Ecto neural progenitor cell (in vitro differentiated cells): Measurements from ENCODE around the gene EPM2A.
"Not testable (repeated sequence)": the region's sequence is repeated elsewhere in the genome, so short reads cannot be mapped to it uniquely, and the experiment has no call there.

ENCODE experiments used
- DNase-seq: peaks from one replicate; pipeline ENCODE4 v3.0.0-alpha.2; 2018; ENCODE audit warnings: low spot score

Gene EPM2A

DNA sequence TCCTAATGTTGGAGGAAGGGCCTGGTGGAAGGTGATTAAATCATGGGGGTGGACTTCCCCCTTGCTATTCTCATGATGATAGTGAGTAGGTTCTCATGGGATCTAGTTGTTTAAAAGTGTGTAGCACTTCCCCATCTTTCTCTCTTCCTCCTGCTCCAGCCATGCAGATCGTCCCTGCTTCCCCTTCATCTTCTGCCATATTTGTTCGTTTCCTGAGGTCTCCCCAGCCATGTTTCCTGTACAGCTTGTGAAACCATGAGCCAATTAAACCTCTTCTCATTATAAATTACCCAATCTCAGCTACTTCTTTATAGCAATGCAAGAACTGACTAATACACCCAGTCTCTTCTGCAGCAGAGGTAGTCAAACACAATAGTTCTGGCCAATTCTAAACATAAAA, 5.4 kb downstream of the EPM2A start:
- DNase-seq, result no peak

DNA sequence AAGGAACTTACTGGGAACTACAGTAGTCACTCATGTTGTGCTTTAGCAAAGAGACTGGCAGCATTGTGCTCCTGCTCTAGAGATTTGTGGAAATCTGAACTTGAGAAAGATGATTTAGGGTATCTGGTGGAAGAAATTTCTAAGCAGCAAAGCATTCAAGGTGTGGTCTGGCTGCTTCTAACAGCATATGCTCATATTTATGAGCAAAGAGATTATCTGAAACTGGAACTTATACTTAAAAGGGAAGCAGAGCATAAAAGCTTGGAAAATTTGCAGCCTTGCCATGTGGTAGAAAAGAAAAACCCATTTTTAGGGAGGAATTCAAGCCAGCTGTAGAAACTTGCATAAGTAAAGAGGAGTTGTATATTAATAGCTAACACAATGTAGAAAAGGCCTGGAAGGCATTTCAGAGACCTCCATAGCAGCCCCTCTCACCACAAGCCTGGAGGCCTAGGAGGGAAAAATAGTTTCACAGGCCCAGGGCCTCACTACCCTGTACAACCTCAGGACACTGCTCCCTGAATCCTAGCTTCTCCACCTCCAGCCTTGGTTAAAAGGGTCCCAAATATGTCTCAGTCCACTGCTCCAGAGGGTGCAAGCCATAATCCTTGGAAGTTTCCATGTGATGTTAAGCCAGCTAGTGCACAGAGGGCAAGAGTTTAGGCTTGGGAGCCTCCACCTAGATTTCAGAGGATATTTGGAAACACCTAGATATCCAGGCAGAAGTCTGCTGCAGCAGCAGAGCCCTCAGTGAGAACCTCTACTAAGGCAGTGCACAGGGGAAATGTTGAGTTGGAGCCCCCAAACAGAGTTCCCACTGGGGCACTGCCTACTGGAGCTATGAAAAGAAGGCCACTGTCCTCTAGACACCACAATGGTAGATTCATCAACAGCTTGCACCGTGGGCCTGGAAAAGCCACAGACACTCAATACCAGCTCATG, 6.6 kb downstream of the EPM2A start:
- no peak for DNase-seq

DNA sequence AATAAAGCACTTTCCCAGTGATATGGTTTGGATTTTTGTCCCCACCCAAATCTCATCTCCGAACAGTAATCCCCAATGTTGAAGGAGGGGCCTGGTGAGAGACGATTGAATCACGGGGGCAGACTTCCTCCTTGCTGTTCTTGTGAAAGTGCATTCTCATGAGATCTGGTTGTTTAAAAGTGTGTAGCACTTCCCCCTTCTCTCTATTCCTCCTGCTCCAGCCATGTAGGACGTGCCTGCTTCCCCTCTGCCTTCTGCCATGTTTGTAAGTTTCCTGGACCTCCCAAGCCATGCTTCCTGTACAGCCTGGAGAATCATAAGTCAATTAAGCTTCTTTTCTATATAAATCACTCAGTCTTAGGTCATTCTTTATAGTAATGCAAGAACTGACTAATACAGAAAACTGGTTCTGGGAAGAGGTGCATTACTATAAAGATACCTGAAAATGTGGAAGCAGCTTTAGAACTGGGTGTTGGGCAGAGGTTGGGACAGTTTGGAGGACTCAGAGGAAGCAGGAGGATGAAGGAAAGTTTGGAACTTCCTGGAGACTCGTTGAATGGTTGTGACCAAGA, 7.4 kb downstream of the EPM2A start:
- DNase-seq, result no peak

DNA sequence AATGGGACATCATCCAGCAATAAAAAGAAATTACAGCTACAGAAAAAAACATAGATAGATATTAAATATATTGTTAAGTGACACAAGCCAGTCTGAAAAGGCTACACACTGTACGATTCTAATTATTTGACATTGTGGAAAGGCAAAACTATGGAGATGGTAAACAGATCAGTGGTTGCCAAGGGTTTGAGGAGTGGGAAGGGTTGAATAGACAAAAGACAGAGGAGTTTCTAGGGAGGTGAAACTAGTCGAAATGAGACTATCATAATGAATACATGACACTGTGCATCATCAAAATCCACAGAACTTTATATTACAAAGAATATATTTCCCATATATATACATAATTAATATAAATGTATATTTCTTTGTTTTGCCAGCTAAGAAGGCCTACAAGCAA, 9.8 kb downstream of the EPM2A start:
- DNase-seq, result no peak

DNA sequence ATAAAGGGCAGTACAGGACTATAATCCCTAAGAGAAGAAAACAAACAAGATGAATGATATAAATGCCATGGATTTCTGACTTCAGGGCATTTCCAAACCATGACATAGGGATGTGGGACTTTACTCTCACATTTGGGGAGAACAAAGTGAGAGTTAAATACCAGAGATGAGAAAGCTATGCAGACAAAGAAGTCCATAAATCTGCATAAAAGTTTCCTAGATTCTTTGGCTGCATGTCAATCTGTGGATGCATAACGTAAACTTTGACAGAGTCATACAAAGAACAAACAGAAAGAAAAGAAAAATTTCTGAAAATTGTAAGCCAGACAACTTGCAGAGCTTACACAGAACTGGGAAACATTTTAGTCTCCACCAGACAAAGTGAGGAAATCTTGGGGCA, 11.7 kb downstream of the EPM2A start:
- DNase-seq, result no peak

DNA sequence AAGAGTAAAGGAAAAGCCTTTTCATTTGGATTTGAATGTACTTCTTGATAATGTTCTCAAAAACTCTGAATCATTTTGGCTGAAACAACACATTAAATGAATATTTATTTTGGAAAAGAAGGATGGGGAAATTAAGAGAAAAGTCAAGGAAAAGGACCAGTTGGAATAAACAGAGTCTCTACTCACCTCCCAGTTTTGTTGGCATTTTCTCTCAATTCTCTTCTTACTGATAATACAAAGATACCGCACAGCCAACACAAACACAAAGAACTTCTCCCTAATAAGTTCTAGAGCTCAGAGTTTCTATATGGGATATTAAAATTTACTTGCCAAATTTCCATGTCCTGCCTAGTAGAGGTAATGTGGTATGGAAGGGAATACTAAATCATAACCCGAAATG, 13.1 kb downstream of the EPM2A start:
- DNase-seq, result no peak

DNA sequence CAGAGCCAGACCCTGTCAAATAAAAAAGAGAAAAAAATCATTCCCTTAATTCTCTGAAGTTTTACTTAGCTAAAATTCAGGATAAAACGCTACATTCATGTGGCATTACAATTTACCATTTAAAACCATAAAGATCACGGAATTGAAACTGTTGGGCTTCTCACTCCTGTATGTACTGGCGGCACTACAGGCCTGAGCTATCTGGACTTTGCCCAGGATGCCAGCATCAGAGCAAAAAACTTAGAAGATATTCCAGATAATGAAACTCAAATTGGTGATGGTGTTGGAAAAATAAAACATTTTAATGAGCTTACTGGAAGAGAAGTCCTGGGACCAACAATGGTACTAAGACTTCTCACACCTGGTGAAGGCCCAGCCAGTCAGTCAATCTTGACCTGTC, 14.2 kb downstream of the EPM2A start:
- DNase-seq, result no peak

DNA sequence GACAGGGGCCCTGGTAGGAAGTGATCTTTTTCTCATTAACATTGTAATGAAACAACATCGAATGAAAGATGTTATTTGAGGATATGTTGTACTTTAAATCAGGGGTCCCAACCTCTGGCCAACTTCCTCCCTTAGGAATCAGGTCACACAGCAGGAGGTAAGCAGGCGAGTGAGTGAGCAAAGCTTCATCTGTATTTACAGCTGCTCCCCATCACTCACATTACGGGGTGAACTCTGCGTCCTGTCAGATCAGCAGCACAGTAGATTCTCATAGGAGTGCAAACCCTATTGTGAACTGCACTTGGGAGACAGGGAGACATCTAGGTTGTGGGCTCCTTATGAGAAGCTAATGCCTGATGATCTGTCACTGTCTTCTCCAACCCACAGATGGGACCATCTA, 19.9 kb downstream of the EPM2A start:
- no peak for DNase-seq

DNA sequence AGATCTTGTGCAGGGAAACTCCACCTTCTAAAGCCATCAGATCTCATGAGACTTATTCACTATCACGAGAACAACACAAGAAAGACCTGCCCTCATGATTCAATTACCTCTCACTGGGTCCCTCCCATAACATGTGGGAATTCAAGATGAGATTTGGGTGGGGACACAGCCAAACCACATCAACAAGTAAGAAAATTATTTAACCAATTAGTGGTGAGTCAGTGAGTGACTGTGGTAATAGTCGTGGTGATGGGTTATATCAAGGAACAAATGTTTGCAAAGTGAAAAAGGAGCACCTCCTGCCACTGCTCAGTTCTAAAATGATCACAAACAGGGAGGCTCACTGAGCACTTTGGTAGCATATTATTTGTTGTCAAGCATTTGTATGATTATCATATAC, 20.6 kb downstream of the EPM2A start:
- no peak for DNase-seq

DNA sequence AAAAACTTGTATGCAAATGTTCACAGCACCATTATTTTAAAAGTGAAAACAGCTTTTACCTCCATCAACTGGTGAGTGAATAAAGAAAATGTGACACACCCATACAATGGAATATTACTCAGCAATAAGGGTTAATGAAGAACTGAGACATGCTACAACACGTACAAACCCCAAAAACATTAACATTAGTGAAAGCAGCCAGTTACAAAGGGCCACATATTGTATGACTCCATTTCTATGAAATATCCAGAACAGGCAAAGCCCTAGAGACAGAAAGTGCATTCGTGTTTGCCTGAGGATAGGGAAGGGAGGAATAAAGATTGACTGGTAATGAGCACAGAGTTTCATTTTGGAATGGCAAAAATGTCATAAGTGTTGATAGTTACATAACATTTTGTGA, 21.5 kb downstream of the EPM2A start:
- no peak for DNase-seq

DNA sequence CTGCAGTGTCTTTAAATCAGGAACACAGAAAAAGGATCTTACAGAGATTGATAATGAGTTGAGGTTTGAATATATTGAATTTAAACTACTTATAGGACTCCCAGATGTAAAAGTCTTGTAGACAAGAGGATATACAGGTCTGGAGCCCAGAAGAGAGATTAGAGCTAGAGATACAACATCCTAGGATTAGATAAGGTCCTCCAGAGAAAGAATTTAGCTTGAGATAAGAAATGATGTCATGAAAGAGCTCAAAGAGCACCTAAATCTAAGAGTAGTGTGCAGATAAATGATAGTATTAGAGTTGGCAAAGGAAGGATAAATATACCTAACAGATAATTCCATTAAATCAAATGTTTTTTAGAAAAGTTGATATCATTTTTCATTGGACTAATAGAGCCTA, 23.9 kb downstream of the EPM2A start:
- no peak for DNase-seq

DNA sequence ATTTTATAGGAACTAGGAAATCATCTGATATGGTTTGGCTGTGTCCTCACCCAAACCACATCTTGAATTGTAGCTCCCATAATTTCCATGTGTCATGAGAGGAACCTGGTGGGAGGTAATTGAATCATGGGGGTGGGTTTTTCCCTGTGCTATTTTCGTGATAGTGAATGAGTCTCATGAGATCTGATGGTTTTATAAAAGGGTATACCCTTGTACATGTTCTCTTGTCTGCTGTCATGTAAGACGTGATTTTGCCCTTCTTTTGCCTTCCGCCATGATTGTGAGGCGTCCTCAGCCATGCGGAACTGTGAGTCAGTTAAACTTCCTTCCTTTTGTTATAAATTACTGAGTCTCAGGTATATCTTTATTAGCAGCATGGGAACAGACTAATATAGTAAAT, 27.9 kb downstream of the EPM2A start:
- no peak for DNase-seq

DNA sequence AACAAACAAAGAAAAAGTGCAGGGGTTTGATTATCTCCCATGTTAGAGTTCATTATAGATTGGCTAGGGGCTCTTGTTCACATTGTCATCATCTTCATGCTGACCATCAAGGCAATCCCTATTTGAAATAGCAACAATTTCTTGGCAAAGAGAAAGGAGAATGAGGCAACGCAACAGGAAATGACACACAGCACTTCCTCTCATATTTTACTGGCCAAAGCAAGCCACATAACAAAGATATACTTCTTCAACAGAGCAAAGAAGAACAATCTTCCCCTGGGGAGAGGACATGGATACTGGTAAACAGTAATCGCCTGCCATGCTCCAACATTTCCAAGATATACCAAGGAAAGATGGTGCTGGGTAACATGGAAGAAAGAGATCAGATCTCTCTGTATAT, 29.8 kb downstream of the EPM2A start:
- DNase-seq, result no peak

DNA sequence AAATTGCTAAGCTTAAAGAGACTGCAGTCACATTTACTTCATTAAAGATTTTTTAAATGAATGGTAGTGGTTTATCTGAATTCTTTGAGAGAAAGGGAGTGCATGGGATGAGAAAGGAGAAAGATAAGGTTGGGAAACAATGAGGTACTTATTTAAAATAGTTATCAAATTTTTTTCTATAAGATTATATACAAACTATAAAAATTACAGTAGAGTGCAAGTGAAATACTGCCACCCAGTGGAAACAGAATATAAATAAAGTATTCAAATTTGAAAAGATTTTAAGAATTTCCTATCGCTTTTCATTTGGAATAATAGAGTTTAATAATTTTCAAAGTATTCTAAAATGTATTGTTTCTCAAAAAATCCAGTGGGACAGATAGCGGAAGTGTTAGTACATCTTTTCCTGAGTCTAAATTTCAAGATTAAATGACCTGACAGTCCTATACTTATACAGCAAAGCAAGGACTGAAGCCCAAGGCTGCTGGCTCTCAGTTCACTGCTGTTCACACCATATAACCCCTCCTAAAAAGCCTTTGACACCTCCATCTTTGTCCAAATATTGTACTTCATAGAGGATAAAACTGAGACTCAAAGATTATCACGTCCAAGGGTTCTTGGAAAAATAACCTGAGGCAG, 31.1 kb downstream of the EPM2A start:
- DNase-seq, result no peak

DNA sequence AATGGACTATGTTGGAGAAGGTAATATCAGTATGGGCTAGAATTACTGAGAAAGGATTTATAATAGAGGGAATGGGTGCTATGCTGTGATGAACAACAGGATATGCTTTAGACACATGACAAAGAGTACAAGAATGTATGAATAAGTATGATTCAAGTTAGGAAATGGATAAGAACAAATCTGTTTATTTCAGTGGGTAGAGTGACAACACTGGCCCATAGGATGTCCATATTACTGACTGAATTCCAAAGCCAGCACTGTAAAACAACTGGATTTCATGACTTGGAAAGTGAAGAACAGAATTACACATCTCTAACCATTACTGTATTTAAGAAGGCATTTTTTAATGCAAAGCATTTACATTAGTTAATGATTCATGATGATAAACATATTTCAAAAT, 35.9 kb downstream of the EPM2A start:
- no peak for DNase-seq

DNA sequence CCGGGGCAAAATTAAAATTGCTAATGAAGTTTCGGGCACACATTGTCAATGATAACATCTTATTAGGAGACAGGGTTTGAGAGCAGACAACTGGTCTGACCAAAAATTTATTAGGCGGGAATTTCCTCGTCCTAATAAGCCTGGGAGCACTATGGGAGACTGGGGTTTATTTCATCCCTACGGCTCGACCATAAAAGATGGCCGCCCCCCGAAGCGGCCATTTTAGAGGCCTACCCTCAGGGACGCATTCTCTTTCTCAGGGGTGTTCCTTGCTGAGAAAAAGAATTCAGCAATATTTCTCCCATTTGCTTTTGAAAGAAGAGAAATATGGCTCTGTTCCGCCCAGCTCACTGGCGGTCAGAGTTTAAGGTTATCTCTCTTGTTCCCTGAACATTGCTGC, 37.9 kb downstream of the EPM2A start:
- DNase-seq, result not testable (repeated sequence)

DNA sequence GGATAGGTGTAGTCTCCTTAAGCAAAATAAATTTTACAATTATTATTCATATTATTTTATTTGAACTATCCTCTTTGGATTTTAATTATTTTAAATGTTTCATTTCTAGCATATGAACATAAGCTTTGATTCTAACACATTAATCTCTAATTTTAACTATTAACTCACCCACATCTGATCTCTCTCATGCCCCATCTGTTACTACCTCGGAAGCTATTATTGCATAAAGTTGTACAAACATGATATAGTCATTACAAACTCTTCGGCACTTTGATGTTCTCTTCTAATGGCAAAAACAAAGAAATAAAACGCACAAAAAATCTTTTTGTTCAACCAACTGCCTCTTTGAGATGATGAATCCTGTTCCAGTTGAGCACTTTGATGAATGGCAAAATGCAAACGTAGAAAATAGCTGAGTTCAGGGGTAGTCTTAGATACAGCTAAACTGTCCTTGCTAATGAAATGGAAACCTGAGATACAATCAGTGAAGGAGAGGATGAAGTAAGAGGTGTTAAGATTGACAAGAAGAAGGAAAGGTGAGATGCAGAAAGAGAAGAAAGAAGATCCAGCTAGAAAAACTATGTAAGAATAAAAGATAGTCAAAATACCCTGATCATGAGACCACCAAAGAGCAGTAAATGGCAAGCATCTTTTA, 41.1 kb downstream of the EPM2A start:
- DNase-seq, result no peak

DNA sequence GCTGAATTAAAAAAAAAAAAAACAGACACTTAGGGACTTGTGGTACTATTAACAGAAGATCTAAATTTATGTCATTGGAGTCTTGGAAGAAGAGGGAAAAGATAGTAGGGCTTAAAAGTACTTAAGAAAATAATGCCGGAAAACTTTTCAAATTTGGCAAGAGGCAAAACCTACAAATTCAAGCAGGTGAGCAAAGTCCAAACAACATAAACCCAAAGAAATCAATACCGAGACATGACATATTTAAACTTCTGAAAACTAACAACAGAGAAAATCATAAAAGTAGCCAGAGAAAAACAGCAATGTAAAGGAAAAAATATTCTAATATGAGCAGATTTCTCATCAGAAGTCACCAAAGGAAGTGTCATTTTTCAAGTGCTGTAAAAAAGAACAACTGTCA, 44.4 kb downstream of the EPM2A start:
- no peak for DNase-seq

DNA sequence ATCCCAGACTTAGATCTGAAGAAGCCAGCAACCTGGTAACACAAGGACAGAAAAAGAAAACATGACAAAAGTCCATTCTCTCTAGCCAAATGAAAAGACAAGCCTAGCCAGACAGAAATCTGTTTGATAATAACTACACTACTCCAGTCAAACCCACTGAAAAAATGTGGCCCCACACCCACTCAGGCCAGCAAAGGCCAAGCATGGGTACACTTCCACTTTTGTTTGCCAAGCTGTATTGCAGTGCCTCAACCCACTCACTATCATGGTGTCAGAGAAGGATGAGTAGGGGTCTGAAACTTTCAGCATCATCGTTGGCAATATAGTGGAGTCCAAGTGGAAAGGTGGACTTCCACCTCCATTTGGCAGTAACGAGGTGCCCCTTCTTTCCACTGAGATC, 45.8 kb downstream of the EPM2A start:
- no peak for DNase-seq

DNA sequence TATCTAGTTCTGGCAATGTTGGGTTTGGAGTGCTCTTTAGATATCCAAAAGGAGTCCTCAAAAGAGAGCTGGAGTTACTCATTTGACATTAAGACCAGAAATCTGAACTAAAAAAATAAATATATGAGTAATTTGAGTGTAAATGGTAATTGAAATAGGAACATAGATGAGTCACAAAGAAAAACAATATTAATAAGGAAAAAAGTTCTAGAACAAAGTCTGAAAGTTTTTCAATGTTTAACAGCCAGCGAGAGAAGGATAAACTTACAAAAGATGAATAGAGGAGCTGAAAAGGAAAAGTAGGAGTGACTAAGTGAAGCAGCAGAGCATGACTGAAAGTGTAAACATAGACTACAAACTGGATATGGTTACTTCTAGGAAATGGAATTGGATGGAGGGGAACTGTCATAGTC, 46.8 kb downstream of the EPM2A start:
- no peak for DNase-seq

DNA sequence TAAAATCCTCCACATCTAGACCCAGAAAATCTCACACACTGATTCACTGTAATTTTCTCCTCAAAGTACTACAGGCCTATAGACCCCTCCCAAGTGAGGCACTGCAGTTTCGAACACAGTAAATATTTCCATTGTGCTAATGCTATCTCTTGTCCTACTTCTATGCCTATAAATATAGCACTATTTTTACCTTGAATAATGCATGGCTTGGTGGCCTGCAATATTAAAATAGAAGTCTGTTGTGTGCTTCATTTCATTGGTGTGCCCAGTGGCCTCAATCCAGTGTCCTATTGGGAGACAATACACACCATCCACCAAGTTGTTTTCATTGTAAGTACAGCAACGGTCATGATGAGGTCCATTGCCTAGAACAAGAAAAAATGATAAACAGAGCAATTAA, 49.4 kb downstream of the EPM2A start:
- DNase-seq, result no peak

DNA sequence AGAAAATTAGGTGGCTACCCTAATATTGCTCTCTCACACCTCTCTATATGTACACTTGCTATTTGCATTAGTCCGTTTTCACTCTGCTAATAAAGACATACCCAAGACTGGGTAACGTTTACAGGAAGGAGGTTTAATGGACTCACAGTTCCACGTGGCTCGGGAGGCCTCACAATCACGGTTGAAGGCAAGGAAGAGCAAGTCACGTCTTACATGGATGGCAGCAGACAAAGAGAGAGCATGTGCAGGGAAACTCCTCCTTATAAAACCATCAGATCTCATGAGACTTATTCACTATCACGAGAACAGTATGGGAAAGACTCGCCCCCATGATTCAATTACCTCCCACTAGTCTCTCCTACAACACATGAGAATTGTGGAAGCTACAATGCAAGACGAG, 53.4 kb downstream of the EPM2A start:
- no peak for DNase-seq

DNA sequence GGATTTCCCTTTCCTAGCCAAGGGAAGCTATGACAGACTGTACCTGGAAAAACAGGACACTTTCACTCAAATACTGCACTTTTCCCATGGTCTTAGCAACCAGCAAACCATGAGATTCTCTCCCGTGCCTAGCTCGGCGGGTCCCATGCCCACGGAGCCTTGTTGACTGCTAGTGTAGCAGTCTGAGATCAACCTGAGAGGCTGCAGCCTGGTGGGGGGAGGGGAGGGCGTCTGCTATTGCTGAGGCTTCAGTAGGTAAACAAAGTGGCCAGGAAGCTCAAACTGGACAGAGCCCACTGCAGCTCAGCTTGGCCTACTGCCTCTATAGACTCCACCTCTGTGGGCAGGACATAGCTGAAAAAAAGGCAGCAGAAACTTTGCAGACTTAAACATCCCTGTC, 61.8 kb downstream of the EPM2A start:
- no peak for DNase-seq
